ENCODE results near the gene HMCN2.

DNA sequence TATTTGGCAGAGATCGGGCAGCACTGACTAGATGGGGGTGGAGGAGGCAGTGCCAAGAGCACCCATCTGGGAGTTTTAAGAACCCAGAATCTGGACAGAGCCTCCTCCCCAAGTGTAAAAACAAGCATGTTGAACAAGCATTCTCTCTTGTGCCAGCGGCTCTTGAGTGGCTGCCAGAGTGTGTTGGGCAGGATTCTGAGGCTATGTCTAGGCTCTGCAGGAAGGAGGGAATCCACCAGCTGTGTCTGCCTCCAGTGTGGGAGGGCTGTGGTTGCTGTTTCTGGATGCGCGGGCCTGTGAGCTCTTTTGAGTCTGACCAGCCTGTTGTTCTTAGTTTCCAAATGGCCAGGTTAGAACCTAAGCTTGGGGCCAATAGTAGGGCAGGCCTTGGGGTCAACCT, 39.8 kb downstream of the HMCN2 start:
- TF ChIP-seq, protein P1, sequence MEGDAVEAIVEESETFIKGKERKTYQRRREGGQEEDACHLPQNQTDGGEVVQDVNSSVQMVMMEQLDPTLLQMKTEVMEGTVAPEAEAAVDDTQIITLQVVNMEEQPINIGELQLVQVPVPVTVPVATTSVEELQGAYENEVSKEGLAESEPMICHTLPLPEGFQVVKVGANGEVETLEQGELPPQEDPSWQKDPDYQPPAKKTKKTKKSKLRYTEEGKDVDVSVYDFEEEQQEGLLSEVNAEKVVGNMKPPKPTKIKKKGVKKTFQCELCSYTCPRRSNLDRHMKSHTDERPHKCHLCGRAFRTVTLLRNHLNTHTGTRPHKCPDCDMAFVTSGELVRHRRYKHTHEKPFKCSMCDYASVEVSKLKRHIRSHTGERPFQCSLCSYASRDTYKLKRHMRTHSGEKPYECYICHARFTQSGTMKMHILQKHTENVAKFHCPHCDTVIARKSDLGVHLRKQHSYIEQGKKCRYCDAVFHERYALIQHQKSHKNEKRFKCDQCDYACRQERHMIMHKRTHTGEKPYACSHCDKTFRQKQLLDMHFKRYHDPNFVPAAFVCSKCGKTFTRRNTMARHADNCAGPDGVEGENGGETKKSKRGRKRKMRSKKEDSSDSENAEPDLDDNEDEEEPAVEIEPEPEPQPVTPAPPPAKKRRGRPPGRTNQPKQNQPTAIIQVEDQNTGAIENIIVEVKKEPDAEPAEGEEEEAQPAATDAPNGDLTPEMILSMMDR (conservative IDR thresholded peaks at IDR 0.05; ENCODE audit: low read length) = no peak
- TF ChIP-seq EZH2phosphoT487 (IDR thresholded peaks at IDR 0.05; ENCODE audit: borderline replicate concordance, low read depth, low read length) = no peak

Measured in OCI-LY7 (cell line).